Loucy (cell line): ENCODE results near the gene BHLHA15.

Source experiments
- CTCF ChIP-seq: fragments of 200-600 bp; sonication (generic); conservative IDR thresholded peaks from 2 replicates; pipeline ENCODE4 v1.5.1; 2014; ENCODE audit warnings: mild to moderate bottlenecking, antibody characterized with exemption, low read length
- EZH2phosphoT487 ChIP-seq: fragments of 200-600 bp; IDR thresholded peaks from 2 replicates; pipeline ENCODE4 v1.6.1; 2018; ENCODE audit warnings: antibody characterized with exemption, mild to moderate bottlenecking, moderate library complexity, borderline replicate concordance

DNA sequence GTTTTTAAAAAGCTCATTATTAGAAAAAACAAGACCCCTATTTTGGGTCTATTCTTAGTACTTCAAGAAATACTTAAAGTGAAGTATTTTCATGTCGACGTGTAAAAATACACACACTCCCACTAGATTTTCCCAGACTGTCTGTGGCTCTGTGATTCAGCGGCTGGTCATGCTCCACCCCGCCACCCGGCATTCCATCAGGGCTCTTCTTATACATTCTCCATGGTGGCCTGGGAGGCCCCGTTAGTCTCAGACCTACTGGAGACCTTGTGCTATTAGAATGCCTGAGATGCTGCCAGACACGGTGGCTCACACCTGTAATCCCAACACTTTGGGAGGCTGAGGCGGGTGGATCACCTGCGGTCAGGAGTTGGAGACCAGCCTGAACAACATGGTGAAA lies 27.7 kb downstream of the BHLHA15 start:
- TF ChIP-seq EZH2phosphoT487 (no peak), CTCF (no peak)
